ENCODE data around the gene CCL13. TPM values are rescaled to one million over a fixed set of nuclear protein-coding genes. Genes with fewer than 3 reads are reported as not detected.

CCL13 gene
- total RNA-seq, 1 experiment from 2014 or later: not detected

GRCh38 chr17:34371405-34372100 lies 15.3 kb downstream of the CCL13 start:
- H2AFZ ChIP-seq: no peak overlapping the region
- no peak overlapping the region for H3K27ac ChIP-seq
- POLR2A ChIA-PET (ENCODE audit: unreplicated experiment): no interaction called here
- no peaks in the 10 kb centered on the region for H3F3A ChIP-seq (ENCODE audit: insufficient read depth, low read depth)
- H4K20me1 ChIP-seq (ENCODE audit: insufficient read depth): no peaks in the 10 kb centered on the region; the same call in 1 of the 2 replicates
- TF ChIP-seq CTCF (conservative IDR thresholded peaks at IDR 0.05) (no peak), EZH2 (IDR thresholded peaks at IDR 0.05; ENCODE audit: low read depth) (no peak)
- H3K4me1 ChIP-seq (replicated peaks; ENCODE audit: insufficient read depth): no peaks in the 10 kb centered on the region
- H3K27me3 ChIP-seq (ENCODE audit: insufficient read depth, low read depth): peaks cover 31% of the 10 kb centered on the region
- H3K9me2 ChIP-seq (ENCODE audit: insufficient read depth): no peaks in the 10 kb centered on the region
- no peak for DNase-seq
- H3K4me2 ChIP-seq: no peak overlapping the region
- no peaks in the 10 kb centered on the region for H3K79me2 ChIP-seq (ENCODE audit: low read depth)
- H3K36me3 ChIP-seq (ENCODE audit: low read depth): no peaks in the 10 kb centered on the region
- CTCF ChIA-PET: no interaction called here
- intact Hi-C loops (cut with micrococcal nuclease; ENCODE audit: unreplicated experiment): no loop called here
- no TSS peak for BruUV-seq (replicated peaks)
- no peak overlapping the region for H3K4me3 ChIP-seq
- no peaks in the 10 kb centered on the region for H3K9me3 ChIP-seq (ENCODE audit: insufficient read depth, low read depth)

GRCh38 chr17:34374457-34374856 lies 18.2 kb downstream of the CCL13 start:
- Histone ChIP-seq H3K4me2 (no peak overlapping the region), H3K36me3 (ENCODE audit: low read depth) (no peaks in the 10 kb centered on the region), H3K27ac (no peak overlapping the region), H4K20me1 (ENCODE audit: insufficient read depth) (no peaks in the 10 kb centered on the region; the same call in 1 of the 2 replicates), H3K27me3 (ENCODE audit: insufficient read depth, low read depth) (peaks cover 39% of the 10 kb centered on the region), H3K4me1 (replicated peaks; ENCODE audit: insufficient read depth) (no peaks in the 10 kb centered on the region), H3K9me3 (ENCODE audit: insufficient read depth, low read depth) (no peaks in the 10 kb centered on the region), H2AFZ (no peak overlapping the region), H3K79me2 (ENCODE audit: low read depth) (no peaks in the 10 kb centered on the region), H3K4me3 (no peak overlapping the region), H3K9me2 (ENCODE audit: insufficient read depth) (no peaks in the 10 kb centered on the region), H3F3A (ENCODE audit: insufficient read depth, low read depth) (no peaks in the 10 kb centered on the region)
- no TSS peak for BruUV-seq (replicated peaks)
- intact Hi-C loops (cut with micrococcal nuclease; ENCODE audit: unreplicated experiment): no loop called here
- DNase-seq: no peak
- no peak for TF ChIP-seq CTCF (conservative IDR thresholded peaks at IDR 0.05)
- no peak for TF ChIP-seq EZH2 (IDR thresholded peaks at IDR 0.05; ENCODE audit: low read depth)
- ChIA-PET POLR2A (ENCODE audit: unreplicated experiment) (no interaction called here), CTCF (no interaction called here)

GRCh38 chr17:34375426-34375997 lies 19.2 kb downstream of the CCL13 start:
- H4K20me1 ChIP-seq (ENCODE audit: insufficient read depth): no peaks in the 10 kb centered on the region; the same call in 1 of the 2 replicates
- no peak overlapping the region for H2AFZ ChIP-seq
- POLR2A ChIA-PET (ENCODE audit: unreplicated experiment): no interaction called here
- no peaks in the 10 kb centered on the region for H3K9me2 ChIP-seq (ENCODE audit: insufficient read depth)
- no peaks in the 10 kb centered on the region for H3K36me3 ChIP-seq (ENCODE audit: low read depth)
- H3K9me3 ChIP-seq (ENCODE audit: insufficient read depth, low read depth): no peaks in the 10 kb centered on the region
- H3F3A ChIP-seq (ENCODE audit: insufficient read depth, low read depth): no peaks in the 10 kb centered on the region
- H3K27me3 ChIP-seq (ENCODE audit: insufficient read depth, low read depth): peaks cover 48% of the 10 kb centered on the region
- no peak overlapping the region for H3K4me2 ChIP-seq
- no peaks in the 10 kb centered on the region for H3K4me1 ChIP-seq (replicated peaks; ENCODE audit: insufficient read depth)
- H3K79me2 ChIP-seq (ENCODE audit: low read depth): no peaks in the 10 kb centered on the region
- DNase-seq: no peak
- no peak overlapping the region for H3K27ac ChIP-seq
- no peak overlapping the region for H3K4me3 ChIP-seq
- BruUV-seq (replicated peaks): no TSS peak
- CTCF ChIA-PET: no interaction called here
- TF ChIP-seq EZH2 (IDR thresholded peaks at IDR 0.05; ENCODE audit: low read depth) (no peak), CTCF (conservative IDR thresholded peaks at IDR 0.05) (no peak)
- intact Hi-C loops (cut with micrococcal nuclease; ENCODE audit: unreplicated experiment): no loop called here
